EL (cell line): ENCODE measurements around the gene ST3GAL3.

Experiments
- DNase-seq: peaks from one replicate; pipeline ENCODE4 v3.0.0-alpha.2; 2016

ST3GAL3 gene

GRCh38 chr1:43854473-43854872, 147.1 kb downstream of the ST3GAL3 start:
- no peak for DNase-seq

DNA sequence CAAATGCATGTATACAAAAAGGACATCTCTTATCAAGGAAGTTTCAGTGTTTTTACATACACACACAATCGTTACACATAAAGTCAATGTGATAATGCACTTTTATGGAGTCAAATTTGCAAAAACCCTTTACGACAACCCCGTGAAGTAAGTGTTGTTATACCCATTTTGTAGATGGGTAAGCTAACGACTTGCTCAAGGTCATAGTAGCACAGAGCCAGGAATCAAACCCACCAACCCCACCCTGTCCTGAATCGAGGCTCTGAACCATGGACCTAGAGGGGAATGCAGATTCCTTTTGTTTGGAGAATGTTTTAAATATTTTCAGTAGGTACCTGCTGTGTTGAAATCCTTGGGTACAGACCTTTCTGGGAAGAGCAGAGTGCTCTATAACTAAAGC, 148.9 kb downstream of the ST3GAL3 start:
- DNase-seq, result no peak

- no peak for DNase-seq
These were observed 149.8 kb downstream of the ST3GAL3 start for GRCh38 chr1:43857163-43857562.

GRCh38 chr1:43858324-43858723, 151.0 kb downstream of the ST3GAL3 start:
- DNase-seq, result peak; percentile 96

- peak; percentile 54 for DNase-seq
These were observed 154.0 kb downstream of the ST3GAL3 start for GRCh38 chr1:43861337-43861736.

- DNase-seq, result no peak
These were observed 154.8 kb downstream of the ST3GAL3 start for GRCh38 chr1:43861988-43862735.

- DNase-seq, result no peak
These were observed 157.0 kb downstream of the ST3GAL3 start for GRCh38 chr1:43864111-43865045.

DNA sequence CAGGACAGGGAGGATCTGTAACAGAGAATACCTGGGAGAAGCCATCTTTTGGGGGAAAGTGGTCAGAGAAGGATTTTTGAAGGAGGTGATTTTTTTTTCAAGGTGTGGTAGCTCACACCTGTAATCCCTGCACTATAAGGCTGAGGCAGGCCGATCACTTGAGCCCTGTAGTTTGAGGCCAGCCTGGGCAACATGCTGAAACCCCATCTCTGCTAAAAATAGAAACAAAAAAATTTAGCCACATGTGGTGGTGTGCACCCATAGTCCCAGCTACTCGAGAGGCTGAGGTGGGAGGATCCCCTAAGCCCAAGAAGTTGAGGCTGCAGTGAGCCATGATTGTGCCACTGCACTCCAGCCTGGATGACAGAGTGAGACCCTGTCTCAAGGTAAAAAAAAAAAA, 158.9 kb downstream of the ST3GAL3 start:
- no peak for DNase-seq

GRCh38 chr1:43867976-43868740, 160.8 kb downstream of the ST3GAL3 start:
- DNase-seq, result peak; percentile 49

- DNase-seq, result peak; percentile 29
These were observed 161.4 kb downstream of the ST3GAL3 start for GRCh38 chr1:43868741-43869067.

DNA sequence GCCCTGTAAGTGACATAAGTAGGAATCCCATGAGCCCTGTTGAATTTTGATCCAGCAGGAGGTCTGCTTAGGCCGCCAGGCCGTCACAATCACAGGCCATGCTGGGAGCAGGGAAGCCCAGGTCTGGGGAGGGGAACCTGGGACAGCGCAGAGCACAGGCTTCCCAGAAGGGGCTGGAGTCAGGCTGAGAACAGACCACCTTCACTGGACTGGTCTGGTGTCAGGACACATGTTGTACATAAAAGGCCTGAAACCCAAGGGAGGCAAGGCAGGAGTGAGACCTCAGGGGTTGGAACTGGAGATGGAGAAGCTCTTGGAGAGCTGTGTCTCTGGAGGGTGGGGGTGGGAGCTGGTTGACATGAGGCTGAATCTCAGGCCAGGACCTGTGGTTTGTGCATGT, 163.0 kb downstream of the ST3GAL3 start:
- no peak for DNase-seq

DNA sequence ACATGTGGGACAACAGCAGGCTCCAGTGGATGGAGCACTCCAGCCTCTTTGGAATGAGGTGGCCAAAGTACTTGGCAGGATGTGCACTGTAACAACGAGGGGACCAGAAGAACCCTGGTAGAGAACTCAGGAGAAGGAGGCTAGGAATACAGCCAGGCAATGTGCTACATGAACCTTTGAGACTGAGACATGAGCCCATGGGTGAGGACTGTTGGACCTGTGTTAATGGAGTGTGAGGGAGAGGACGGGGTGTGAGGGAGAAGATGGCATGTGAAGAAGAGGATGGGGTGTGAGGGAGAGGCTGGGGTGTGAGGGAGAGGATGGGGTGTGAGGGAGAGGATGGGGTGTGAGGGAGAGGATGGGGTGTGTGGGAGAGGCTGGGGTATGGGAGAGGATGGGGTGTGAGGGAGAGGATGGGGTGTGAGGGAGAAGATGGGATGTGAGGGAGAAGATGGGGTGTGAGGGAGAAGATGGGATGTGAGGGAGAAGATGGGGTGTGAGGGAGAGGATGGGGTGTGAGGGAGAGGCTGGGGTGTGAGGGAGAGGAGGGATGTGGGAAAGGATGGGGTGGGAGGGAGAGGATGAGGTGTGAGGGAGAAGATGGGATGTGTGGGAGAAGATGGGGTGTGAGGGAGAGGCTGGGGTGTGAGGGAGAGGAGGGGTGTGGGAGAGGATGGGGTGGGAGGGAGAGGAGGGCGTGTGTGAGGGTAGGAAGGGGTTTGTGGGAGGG, 164.0 kb downstream of the ST3GAL3 start:
- no peak for DNase-seq

DNA sequence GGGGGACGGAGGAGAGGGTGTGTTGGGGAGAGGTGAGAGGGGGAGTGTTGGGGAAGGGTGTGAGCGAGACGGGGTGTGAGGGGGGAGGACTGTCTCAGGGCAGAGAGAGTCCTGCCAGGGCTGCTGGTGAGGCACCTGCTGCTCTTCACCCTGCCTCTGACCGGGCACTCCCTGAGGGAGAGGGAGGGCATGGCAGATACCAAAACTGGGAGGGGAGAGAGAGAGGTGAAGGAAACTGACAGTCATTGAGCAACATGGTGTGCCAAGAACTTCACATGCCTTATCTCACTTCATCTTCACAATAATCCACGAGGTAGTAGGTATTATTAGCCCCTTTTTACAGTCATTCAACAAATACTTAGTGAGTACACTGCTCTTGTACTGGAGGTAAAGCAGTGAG, 164.9 kb downstream of the ST3GAL3 start:
- DNase-seq, result no peak

DNA sequence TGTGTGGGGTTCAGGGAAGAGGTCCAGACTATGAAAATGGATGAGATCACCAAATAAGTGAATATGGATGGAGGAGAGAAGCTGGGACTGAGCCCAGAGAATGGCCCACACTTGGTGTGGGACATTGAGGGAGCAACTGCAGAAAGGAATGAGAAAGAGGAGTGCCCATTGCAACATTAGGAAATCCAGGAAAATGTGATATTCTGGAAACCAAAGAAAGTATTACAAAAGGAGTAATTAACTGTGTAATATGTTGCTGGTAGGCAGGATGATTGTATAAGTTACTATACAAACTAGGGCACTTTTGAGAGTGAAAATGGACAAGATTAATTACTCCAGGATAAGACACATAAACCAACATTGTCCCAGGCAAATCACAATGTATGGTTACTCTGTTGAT, 166.5 kb downstream of the ST3GAL3 start:
- DNase-seq, result no peak

- no peak for DNase-seq
These were observed 167.4 kb downstream of the ST3GAL3 start for GRCh38 chr1:43874716-43875115.

GRCh38 chr1:43875331-43875730, 168.0 kb downstream of the ST3GAL3 start:
- DNase-seq, result no peak

DNA sequence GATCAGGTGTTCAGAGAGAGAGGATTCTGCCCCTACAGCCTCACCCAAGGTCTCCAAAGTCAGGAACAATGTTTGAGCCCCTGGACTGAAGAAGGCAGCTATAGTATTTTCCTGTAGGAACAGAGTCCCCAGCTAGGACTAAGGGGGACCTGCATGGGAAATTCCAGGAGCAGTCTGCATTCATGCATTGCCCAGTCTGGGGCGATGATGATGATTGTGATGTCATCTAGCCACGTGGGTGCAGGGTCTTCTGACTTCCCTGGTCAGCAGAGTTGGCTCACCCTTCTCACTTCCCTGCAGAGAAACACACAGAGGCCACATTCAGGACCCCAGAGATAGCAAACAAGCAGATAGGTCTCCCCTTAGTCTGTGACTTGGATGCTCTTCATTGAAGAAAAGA, 169.8 kb downstream of the ST3GAL3 start:
- no peak for DNase-seq

GRCh38 chr1:43878440-43878839, 171.1 kb downstream of the ST3GAL3 start:
- peak; percentile 41 for DNase-seq

DNA sequence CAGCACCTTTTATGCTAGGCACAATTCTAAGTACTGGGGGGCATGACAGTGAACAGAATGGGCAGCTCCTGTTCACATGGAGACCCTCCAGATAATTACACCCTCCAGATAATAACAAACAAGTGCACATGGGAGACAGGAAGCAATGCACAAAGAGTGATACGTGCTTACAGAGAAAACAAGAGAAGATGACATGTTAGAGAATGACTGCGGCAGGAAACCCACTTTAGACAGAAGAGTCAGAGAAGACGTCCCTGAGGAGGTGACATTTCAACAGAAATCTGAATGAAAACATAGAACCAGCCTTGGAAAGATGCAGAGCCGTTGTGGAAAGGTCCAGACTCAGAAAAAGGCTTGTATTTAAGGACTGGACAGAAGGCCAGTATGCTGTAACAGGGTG, 171.5 kb downstream of the ST3GAL3 start:
- DNase-seq, result no peak

- peak; percentile 71 for DNase-seq
These were observed 172.1 kb downstream of the ST3GAL3 start for GRCh38 chr1:43879414-43879813.

GRCh38 chr1:43879996-43880395, 172.7 kb downstream of the ST3GAL3 start:
- no peak for DNase-seq

DNA sequence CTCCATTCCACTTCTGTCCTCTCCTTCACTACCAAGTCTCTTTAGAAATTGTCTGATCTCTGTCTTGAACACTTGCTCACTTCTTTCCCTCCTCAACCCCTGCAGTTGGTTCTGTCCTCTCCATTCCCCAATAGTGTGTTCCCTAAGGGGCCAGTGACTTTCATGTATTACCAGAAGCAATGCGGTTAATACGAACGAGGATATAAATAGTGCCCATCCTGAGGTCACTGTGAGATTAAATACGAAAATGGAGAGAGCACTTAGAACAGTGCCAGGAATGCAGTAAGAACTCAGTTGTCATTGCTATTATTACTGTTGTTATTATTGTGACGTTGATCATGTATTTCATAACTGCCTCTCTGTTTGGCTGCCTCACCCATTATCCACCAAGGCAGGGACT, 173.3 kb downstream of the ST3GAL3 start:
- DNase-seq, result no peak

GRCh38 chr1:43881415-43881814, 174.1 kb downstream of the ST3GAL3 start:
- no peak for DNase-seq
